Nephron (organoid): Measurements from ENCODE around the gene SMCHD1.
A peak's percentile ranks its signal among the peaks of the same experiment; 100 is the strongest.

Experiments
- H3K27ac Mint-ChIP-seq, 3 experiments: 2 replicates each; pipeline ENCODE4 v1.8.0; 2020; ENCODE audit warnings: mixed read lengths in 3 of 3, mild to moderate bottlenecking in 2 of 3, moderate library complexity in 1 of 3
- H3K27me3 Mint-ChIP-seq: 2 replicates; pipeline ENCODE4 v1.8.0; 2021; ENCODE audit warnings: low read depth, mild to moderate bottlenecking, moderate library complexity, mixed read lengths
- H3K36me3 Mint-ChIP-seq: 2 replicates; pipeline ENCODE4 v1.8.0; 2020; ENCODE audit warnings: low read depth, mixed read lengths
- H3K4me1 Mint-ChIP-seq: 2 replicates; pipeline ENCODE4 v1.8.0; 2020; ENCODE audit warnings: mixed read lengths
- H3K4me3 Mint-ChIP-seq, 3 experiments: 2 replicates each; pipeline ENCODE4 v1.8.0; 2020; ENCODE audit warnings: mild to moderate bottlenecking in 3 of 3, mixed read lengths in 3 of 3, moderate library complexity in 2 of 3
- H3K9me3 Mint-ChIP-seq: 2 replicates; pipeline ENCODE4 v1.8.0; 2020; ENCODE audit warnings: mixed read lengths
- CTCF ChIP-seq, 3 experiments: fragments of 200-600 bp; sonication (generic); IDR thresholded peaks; one replicate each; pipeline ENCODE4 v1.5.0; 2021; ENCODE audit warnings: antibody characterized with exemption in 3 of 3; ENCODE audit not compliant: unreplicated experiment in 3 of 3

Gene SMCHD1

DNA sequence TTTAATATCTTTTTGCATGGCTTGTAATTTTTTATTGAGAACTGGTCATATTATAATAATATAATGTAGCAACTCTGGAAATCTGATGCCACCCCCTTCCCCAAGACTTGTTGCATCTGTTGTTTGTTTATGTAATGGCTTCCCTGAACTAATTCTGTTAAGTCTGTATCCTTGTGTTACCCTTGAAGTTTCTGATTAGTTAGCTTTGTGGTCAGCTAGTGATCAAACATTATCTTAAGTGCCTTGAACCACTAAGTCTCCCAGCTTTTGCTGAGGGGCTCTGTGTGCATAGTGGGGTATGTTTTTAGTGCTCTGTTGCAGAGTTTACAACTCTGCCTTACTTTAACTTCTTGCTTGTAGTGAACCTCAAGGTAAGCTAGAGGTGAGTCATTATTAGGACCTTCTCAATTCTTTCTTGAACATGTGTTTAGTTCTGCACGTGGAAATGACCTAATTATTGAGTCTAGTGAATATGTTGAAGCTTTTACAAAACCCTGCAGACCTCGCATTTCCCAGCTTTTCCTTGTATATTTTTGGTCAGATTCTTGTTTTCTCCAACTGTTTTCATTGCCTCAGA is 24.8 kb downstream of the SMCHD1 start:
- Mint-ChIP-seq H3K27ac (peak overlapping the region in 1 of 3 experiments; percentile 57), H3K9me3 (peaks cover 11% of the 10 kb centered on the region), H3K27me3 (no peaks in the 10 kb centered on the region), H3K4me3 (no peak overlapping the region), H3K4me1 (no peaks in the 10 kb centered on the region), H3K36me3 (peaks cover 79% of the 10 kb centered on the region)
- no peak for TF ChIP-seq CTCF (IDR thresholded peaks at IDR 0.05; ENCODE audit: unreplicated experiment in 3 of 3)

GRCh38 chr18:2681993-2682603 is 26.6 kb downstream of the SMCHD1 start:
- peak overlapping the region in 1 of 3 experiments; percentile 19 for H3K27ac Mint-ChIP-seq
- peaks cover 26% of the 10 kb centered on the region for H3K9me3 Mint-ChIP-seq
- no peaks in the 10 kb centered on the region for H3K27me3 Mint-ChIP-seq
- H3K4me3 Mint-ChIP-seq: no peak overlapping the region
- H3K4me1 Mint-ChIP-seq: no peaks in the 10 kb centered on the region
- TF ChIP-seq CTCF (IDR thresholded peaks at IDR 0.05; ENCODE audit: unreplicated experiment in 3 of 3): no peak
- peaks cover 81% of the 10 kb centered on the region for H3K36me3 Mint-ChIP-seq

DNA sequence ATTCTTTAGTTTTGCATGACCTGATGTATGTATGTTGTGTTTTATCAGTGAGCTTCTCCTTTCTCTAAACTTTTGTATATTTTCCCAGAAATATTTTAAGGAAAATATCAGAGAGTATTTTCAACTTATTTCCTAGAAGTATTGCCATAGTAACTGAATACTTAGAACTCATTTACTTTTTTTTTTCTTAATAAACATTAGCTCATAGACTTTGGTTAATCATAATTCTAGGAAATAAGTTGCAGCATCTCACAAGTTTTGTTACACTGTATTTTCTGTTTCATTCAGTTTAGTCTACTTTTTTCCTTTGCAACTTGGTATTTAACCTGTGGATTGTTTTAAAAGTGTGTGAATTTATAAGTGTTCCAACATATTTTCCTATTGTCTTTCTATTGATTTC is 27.5 kb downstream of the SMCHD1 start:
- H3K4me1 Mint-ChIP-seq: no peaks in the 10 kb centered on the region
- no peak overlapping the region for H3K4me3 Mint-ChIP-seq
- peaks cover 81% of the 10 kb centered on the region for H3K36me3 Mint-ChIP-seq
- H3K27ac Mint-ChIP-seq: peak overlapping the region in 1 of 3 experiments; percentile 24
- H3K9me3 Mint-ChIP-seq: peaks cover 34% of the 10 kb centered on the region
- H3K27me3 Mint-ChIP-seq: no peaks in the 10 kb centered on the region
- TF ChIP-seq CTCF (IDR thresholded peaks at IDR 0.05; ENCODE audit: unreplicated experiment in 3 of 3): no peak

DNA sequence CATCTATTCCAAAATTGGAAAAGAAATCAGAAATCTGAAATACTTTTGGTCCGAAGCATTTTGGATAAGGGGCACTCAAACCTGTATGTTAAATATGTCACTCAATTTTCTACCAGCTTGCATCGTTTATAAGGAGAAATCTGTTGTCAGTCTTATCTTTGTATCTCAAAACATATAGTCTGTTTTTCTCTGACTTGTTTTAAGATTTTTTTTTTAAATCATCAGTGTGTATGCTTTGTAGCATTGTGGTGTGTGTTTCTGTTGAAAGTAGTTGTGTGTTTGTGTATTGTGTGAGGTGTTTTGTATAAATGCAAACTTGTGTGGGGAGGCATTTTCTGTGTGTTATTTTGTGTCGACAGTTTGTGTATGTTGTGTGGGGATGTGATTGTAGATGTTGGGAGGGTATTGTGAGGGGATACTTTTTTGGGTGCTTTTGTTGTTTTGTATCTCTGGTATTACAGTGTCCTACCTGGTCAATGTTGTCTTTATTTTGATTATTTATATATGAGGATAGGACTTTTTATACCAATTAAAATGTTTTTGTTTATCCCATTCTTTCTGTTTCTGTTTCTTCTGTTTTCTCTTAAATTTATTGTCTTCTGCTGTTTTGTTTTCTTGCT is 30.9 kb downstream of the SMCHD1 start:
- Mint-ChIP-seq H3K4me3 (no peak overlapping the region), H3K36me3 (peaks cover 81% of the 10 kb centered on the region), H3K27ac (no peak overlapping the region), H3K9me3 (peaks cover 28% of the 10 kb centered on the region), H3K4me1 (no peaks in the 10 kb centered on the region), H3K27me3 (no peaks in the 10 kb centered on the region)
- TF ChIP-seq CTCF (IDR thresholded peaks at IDR 0.05; ENCODE audit: unreplicated experiment in 3 of 3): no peak

DNA sequence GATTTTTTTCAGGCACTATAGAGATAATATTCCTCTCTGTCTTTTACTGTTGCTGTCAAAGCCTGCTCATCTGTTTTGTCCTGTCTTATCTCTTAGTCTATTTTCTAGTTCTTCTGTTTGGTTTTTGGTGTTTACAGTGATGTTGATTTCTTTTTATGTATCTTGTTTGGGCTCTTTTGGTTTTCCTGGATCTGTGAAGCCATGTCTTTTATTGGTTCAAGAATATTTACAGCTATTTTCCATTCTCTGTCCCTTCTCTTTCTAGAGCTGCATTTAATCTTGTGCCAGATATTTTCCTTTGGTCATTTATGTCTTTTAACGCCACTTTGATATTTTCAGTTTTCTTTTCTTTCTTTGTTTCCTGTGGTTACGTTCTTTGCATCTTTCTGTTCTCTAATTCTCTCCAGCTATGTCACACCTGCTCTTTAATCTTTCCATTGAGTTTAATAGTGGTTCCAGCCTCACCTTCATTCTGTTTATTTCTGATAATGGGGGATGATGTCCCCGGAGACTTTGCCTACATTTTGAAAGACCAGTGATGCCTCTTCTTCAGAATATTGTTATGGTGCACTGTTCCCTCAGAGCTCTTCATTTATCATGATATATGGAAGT is 32.0 kb downstream of the SMCHD1 start:
- Mint-ChIP-seq H3K36me3 (peaks cover 86% of the 10 kb centered on the region), H3K9me3 (peaks cover 28% of the 10 kb centered on the region), H3K27ac (no peak overlapping the region), H3K4me3 (no peak overlapping the region), H3K4me1 (no peaks in the 10 kb centered on the region), H3K27me3 (no peaks in the 10 kb centered on the region)
- TF ChIP-seq CTCF (IDR thresholded peaks at IDR 0.05; ENCODE audit: unreplicated experiment in 3 of 3): no peak
